GM19099 (cell line): Measurements from ENCODE around the gene SERGEF.

Experiments
- POLR2A ChIP-seq: IDR thresholded peaks from 3 replicates; pipeline ENCODE4 v1.6.1; 2011; ENCODE audit warnings: low read depth; ENCODE audit not compliant: insufficient read length; ENCODE audit errors: extremely low read depth

The SERGEF gene

GRCh38 chr11:17774232-17775034 lies 238.4 kb downstream of the SERGEF start:
- no peak for TF ChIP-seq POLR2A

- no peak for TF ChIP-seq POLR2A
Measured at GRCh38 chr11:17773674-17774073, 239.2 kb downstream of the SERGEF start.

DNA sequence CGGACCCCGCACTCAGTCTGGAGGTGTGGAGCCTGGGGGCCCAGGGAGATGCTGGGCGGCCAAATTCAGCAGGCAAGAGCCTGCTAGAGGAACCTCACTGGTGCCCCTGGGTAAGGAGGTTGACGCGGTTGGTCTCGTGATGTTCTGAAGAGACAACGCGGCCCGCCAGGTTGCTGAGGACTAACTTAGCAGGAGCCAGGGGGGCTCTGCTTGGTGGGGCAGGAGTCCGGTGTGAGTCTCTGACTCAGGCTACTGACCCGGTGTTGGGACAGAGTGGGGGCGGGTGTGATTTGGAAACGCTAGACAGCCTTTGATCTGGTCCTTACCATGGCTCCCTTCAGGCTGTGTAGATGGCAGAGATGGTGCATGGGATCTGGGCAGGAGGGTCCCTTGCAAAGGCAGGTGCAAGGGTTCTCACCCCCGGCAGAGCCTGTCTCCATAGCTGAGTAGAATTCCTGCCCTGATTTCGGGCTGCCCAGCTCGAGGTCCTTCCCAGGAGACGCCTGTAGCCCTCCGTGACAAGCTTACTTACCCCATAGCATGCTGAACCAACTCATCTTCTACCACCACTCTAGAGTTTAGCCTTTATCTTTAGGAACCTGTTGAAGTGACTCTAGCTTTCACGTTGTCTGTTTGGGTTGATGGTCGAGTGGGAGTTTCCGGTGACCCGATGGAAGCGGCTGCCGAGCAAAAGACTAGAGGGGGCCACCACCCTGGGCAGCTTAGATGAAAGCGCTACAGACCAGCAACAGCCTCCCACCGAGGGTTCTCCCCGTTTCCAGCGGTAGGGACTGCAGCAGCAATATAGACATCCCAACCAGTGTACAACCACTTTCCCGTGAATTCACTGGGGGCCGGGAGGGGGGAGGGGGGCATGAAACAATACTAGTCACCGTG lies 239.9 kb downstream of the SERGEF start:
- TF ChIP-seq POLR2A, result no peak

DNA sequence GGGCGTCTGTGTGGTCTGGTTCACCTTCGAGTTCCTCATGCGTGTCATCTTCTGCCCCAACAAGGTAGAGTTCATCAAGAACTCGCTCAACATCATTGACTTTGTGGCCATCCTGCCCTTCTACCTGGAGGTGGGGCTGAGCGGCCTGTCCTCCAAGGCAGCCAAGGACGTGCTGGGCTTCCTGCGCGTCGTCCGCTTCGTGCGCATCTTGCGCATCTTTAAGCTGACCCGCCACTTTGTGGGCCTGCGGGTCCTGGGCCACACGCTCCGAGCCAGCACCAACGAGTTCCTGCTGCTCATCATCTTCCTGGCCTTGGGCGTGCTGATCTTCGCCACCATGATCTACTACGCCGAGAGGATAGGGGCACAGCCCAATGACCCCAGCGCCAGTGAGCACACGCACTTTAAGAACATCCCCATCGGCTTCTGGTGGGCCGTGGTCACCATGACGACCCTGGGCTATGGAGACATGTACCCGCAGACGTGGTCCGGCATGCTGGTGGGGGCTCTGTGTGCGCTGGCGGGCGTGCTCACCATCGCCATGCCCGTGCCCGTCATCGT lies 240.9 kb downstream of the SERGEF start:
- no peak for TF ChIP-seq POLR2A

DNA sequence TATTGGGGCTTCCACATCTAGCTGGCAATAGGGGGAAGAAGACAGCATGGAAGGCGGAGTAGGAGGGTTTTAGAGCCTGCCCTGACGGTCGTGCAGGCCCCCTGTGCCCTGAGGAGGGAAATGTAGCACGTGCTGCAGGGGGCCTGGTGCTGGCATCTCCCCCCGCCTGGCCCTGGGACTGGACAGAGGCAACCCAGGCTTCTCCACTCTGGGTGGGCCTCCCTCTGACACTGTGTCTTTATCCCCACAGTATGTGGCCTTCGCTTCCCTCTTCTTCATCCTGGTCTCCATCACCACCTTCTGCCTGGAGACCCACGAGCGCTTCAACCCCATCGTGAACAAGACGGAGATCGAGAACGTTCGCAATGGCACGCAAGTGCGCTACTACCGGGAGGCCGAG lies 241.4 kb downstream of the SERGEF start:
- TF ChIP-seq POLR2A, result no peak

DNA sequence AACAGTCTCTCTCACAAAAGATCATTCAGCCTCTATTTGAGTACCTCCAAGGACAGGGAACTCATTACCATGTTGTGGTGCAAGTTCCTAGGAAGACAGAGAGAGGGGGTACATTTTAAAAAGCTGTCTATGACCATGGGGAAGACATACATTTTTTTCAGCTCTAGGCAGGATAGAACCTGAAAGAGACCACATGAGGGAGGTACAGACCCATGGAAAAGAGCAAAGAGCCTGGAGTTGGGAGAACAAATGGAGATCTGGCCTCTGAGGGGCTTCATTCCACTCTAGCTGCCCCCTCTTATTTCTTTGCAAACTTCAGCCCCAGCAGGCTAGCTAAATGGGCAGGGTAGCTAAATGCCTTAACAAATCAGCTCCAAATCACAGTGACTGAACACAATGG lies 241.9 kb downstream of the SERGEF start:
- no peak for TF ChIP-seq POLR2A

DNA sequence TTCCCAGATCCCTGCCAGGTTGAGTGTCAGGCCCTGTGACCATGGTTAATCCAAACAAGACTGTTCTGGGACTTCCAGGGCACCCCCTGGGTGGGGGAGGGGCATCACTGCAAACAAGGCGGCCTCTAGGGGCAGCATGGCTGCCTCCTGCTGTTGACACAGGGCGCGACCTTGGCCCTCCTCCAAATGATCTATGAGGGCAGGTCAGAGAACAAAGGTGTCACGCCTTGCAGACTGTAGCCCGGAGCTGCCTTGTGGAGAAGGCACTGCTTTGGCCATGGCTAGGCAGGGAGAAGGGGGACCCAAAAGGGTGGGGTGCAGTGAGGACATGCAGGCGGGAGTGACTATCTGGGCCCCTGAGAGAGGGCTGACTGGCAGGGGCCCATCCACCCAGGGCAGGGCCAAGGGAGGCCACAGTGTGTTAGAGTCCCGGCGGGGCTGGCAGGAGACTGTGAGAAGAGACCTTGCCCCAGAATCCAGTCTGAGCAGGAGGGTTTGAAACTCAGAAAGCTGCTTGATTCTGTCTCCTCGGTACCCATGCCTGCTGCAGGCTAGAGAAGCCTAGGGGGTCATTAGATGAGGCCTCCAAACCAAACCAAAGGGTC lies 242.7 kb downstream of the SERGEF start:
- no peak for TF ChIP-seq POLR2A

- TF ChIP-seq POLR2A, result no peak
Measured at GRCh38 chr11:17769218-17769617, 243.6 kb downstream of the SERGEF start.

DNA sequence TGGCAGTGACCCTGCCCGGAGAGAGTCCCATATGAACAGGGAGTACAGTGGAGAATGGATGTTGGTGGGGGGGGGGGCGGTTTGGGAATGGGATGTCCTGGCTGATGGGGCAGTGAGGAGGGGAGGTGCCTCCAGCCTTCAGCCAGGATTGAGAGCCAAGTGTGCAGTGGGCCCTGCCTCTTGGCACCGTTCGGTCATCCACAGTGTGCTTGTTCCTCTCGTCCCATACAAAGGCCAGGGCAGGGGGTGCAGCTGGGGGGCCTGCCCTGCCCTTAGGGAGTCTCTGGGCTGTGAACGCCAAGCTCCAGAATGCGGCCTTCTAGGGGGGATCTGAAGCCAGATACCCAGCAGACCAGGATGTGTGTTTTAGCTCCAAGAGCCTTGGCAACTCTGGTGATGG lies 244.3 kb downstream of the SERGEF start:
- no peak for TF ChIP-seq POLR2A

GRCh38 chr11:17767914-17768313 lies 244.9 kb downstream of the SERGEF start:
- TF ChIP-seq POLR2A, result no peak

DNA sequence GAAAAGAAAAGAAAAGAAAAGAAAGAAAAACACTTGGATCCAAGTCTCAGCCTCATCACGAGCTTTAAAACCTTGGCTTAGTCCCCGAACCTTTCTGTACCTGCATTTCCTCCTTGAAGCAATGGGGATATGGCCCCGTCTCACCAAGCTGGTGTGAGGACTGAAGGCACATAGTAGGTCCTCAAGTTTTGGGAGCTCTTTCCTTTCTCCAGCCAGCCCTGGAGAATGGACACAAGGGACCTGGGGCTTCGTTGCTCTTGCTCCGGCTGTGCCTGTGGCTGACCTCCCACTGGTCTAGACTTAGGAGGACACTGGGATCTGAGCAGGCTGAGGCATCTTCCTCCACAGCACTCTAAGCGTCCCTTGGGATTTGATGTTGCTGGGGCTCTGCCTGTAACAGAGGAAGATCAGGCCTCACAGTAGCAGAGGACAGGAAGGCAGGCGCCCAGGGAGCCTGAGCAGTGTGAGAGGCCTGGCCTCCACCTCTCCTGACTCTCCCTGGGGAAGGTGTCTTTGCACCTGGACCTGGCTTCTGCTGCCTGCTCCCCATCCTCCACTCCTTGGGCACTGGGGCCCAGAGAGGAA lies 245.5 kb downstream of the SERGEF start:
- no peak for TF ChIP-seq POLR2A

- no peak for TF ChIP-seq POLR2A
Measured at GRCh38 chr11:17766590-17766989, 246.3 kb downstream of the SERGEF start.

- TF ChIP-seq POLR2A, result no peak
Measured at GRCh38 chr11:17766073-17766359, 246.8 kb downstream of the SERGEF start.

GRCh38 chr11:17765356-17766072 lies 247.3 kb downstream of the SERGEF start:
- no peak for TF ChIP-seq POLR2A
